ENCODE measurements around the gene ZSCAN26.

DNA sequence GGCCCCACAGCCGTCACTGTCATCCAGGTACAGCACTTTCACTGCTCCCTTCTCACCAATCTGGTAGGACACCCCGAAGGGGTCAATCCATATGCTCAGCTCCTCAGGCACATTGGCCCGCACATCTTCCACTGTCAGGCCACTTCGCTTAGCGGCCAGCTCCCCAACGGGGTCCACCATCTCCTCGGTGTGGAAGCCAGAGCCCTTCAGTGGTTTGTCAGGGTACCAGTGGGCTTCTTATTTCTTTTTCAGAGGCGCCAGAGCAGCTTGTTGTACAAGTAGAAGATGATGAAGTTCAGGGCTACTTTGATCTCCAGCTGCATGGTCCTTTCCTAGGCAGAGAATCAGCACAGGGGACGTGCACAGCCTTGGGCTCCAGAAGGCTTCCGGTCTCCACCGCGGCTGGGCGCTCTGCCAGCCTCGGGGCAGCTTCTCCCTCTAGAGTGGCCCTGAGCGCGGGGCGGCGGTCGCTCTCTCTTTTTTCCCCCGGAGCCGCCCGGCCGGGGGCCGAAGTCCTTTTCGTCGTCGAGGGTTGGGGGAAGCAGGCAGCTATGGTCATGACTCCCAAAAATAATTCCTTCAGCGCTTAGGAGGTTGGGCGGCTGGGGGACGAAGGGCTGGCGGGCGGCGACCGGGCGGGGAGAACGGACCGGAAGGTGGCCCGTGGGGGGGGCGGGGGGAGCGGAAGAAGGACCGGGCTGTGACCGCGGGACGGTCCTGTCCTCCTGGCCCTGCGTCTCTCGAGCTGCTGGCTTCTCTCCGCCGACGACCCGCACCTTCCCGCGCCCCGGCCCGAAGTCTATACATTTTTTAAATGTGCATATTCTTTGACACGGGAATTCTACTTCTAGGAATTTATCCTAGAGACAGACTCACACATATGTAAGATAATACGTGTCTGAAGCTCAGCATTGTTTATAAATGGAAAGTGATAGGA lies 48.4 kb upstream of the ZSCAN26 start:
- TF ChIP-seq CTCF (IDR thresholded peaks at IDR 0.05; ENCODE audit: low read depth, low read length, poor library complexity, severe bottlenecking) (no peak), EZH2phosphoT487 (IDR thresholded peaks at IDR 0.05; ENCODE audit: borderline replicate concordance, low read length) (no peak)

Data from DOHH2 (cell line).